GM12878 (cell line): ENCODE results near the gene FTO. TPM values are rescaled to one million over a fixed set of nuclear protein-coding genes. Genes with fewer than 3 reads are reported as not detected.

Experiments
- ATAC-seq: fragments of 200-7000 bp; cut with Tn5 transposase; 3 replicates; pipeline ENCODE4 v1.9.1; 2020; ENCODE audit warnings: mild to moderate bottlenecking, moderate library complexity
- BruUV-seq: library from RNA; stranded (reverse); fragments of 400-500 nt; replicated peaks from 2 replicates; lab custom pipeline; 2021; lab: Mats Ljungman, UMichigan
- CTCF ChIA-PET: fragments of 300-600 bp; sonication (Branson Sonifier 250); formaldehyde crosslinking; extraction: SDS; loops from one replicate; lab custom pipeline; 2021; ENCODE audit warnings: inconsistent platforms; lab: Yijun Ruan, JAX
- POLR2A ChIA-PET: fragments of 350-600 bp; formaldehyde crosslinking; extraction: SDS; loops from one replicate; lab custom pipeline; 2021; ENCODE audit warnings: inconsistent platforms; lab: Charles Lee
- RAD21 ChIA-PET: fragments of 300-600 bp; sonication (Branson Sonifier 250); formaldehyde crosslinking; loops from one replicate; lab custom pipeline; 2023; ENCODE audit warnings: antibody characterized with exemption; ENCODE audit not compliant: unreplicated experiment; lab: Charles Lee
- SMC1A ChIA-PET: fragments of 300-600 bp; sonication (Branson Sonifier 250); formaldehyde crosslinking; loops from one replicate; lab custom pipeline; 2023; ENCODE audit not compliant: unreplicated experiment, uncharacterized antibody; lab: Charles Lee
- DNase-seq: peaks from one replicate; pipeline ENCODE4 v3.0.0-alpha.2; 2011; ENCODE audit warnings: low read depth, low spot score
- FAIRE-seq: peaks from 3 replicates; lab custom pipeline; 2011; peaks lifted over from hg19 to GRCh38; lab: Jason Lieb, UNC
- H2AFZ ChIP-seq: 2 replicates; pipeline ENCODE4 v1.6.0; 2011; ENCODE audit warnings: low read depth, low read length, control low read depth; ENCODE audit not compliant: control insufficient read depth
- H3K27ac ChIP-seq: 2 replicates; pipeline ENCODE4 v1.5.1; 2011; ENCODE audit warnings: control low read depth; ENCODE audit not compliant: control insufficient read depth, insufficient read depth
- H3K27me3 ChIP-seq, 2 experiments: replicated peaks in 1 of 2; 2 replicates each; pipeline versions ENCODE4 v1.6.0 to v1.6.1; 2011; ENCODE audit warnings: low read length in 1 of 2; ENCODE audit not compliant: control insufficient read depth in 2 of 2, insufficient read depth in 2 of 2
- H3K36me3 ChIP-seq, 2 experiments: 2 replicates each; pipeline ENCODE4 v1.5.1; 2011; ENCODE audit warnings: low read length in 1 of 2; ENCODE audit not compliant: control insufficient read depth in 2 of 2, insufficient read depth in 2 of 2
- H3K4me1 ChIP-seq: 2 replicates; pipeline ENCODE4 v1.6.1; 2011; ENCODE audit warnings: mild to moderate bottlenecking, low read length, moderate library complexity, mixed read lengths; ENCODE audit not compliant: control insufficient read depth, insufficient read depth
- H3K4me2 ChIP-seq: 2 replicates; pipeline ENCODE4 v1.6.0; 2011; ENCODE audit warnings: control low read depth; ENCODE audit not compliant: control insufficient read depth, insufficient read depth
- H3K4me3 ChIP-seq: fragments of 200-600 bp; sonication (generic); 2 replicates; pipeline ENCODE4 v1.5.1; 2016
- H3K79me2 ChIP-seq: 2 replicates; pipeline ENCODE4 v1.6.0; 2011; ENCODE audit warnings: low read length; ENCODE audit not compliant: control insufficient read depth, insufficient read depth
- H3K9ac ChIP-seq: 2 replicates; pipeline ENCODE4 v1.8.0; 2011; ENCODE audit warnings: low read length, control low read depth, mixed read lengths; ENCODE audit not compliant: control insufficient read depth, insufficient read depth
- H3K9me3 ChIP-seq: replicated peaks from 3 replicates; pipeline ENCODE4 v1.5.1; 2011; ENCODE audit warnings: mild to moderate bottlenecking, low read length; ENCODE audit not compliant: control insufficient read depth, insufficient read depth
- H4K20me1 ChIP-seq: 2 replicates; pipeline ENCODE4 v1.6.0; 2011; ENCODE audit not compliant: control insufficient read depth, insufficient read depth
- ATF7 ChIP-seq: fragments of 450-650 bp; IDR thresholded peaks from 2 replicates; pipeline ENCODE4 v1.6.1; 2016; ENCODE audit warnings: low read depth, mild to moderate bottlenecking
- CBX5 ChIP-seq: sonication (generic); IDR thresholded peaks from 2 replicates; pipeline ENCODE4 v1.6.1; 2016; ENCODE audit warnings: low read depth, moderate library complexity, mild to moderate bottlenecking, inconsistent platforms
- CEBPB ChIP-seq, 2 experiments: fragments of 150-350 bp in 1 of 2; IDR thresholded peaks; 2 replicates each; pipeline ENCODE4 v1.6.1; 2012 to 2014; ENCODE audit warnings: low read depth in 2 of 2, low read length in 2 of 2, borderline replicate concordance in 1 of 2, inconsistent platforms in 1 of 2
- IKZF2 ChIP-seq, 2 experiments: fragments of 450-650 bp; IDR thresholded peaks; 2 replicates each; pipeline ENCODE4 v1.6.1; 2017; ENCODE audit warnings: mild to moderate bottlenecking in 2 of 2, moderate library complexity in 2 of 2
- IRF3 ChIP-seq: fragments of 450-650 bp; IDR thresholded peaks from 2 replicates; pipeline ENCODE4 v1.6.1; 2014; ENCODE audit warnings: mild to moderate bottlenecking
- NFIC ChIP-seq: IDR thresholded peaks from 2 replicates; pipeline ENCODE4 v1.6.1; 2012; ENCODE audit warnings: low read depth, mild to moderate bottlenecking, inconsistent platforms, low read length, moderate library complexity
- SREBF1 ChIP-seq: IDR thresholded peaks from 2 replicates; pipeline ENCODE4 v1.6.1; 2012; ENCODE audit warnings: mild to moderate bottlenecking, low read length
- SUPT20H ChIP-seq: IDR thresholded peaks from 2 replicates; pipeline ENCODE4 v1.6.1; 2011; ENCODE audit warnings: low read depth, mild to moderate bottlenecking, low read length, moderate library complexity, borderline replicate concordance; ENCODE audit not compliant: control insufficient read depth
- ZBTB11 ChIP-seq: fragments of 450-650 bp; formaldehyde crosslinking; IDR thresholded peaks from 2 replicates; pipeline ENCODE4 v1.5.0; 2022; ENCODE audit warnings: mild to moderate bottlenecking, missing genetic modification characterization
- WGBS: methylation state at CpG from one replicate; pipeline ENCODE4 v1.1.6; 2016; ENCODE audit warnings: low lambda C conversion rate; ENCODE audit not compliant: insufficient replicate concordance, insufficient coverage; ENCODE audit errors: missing lambda C conversion rate; 5-methylcytosine and 5-hydroxymethylcytosine counted together
- in situ Hi-C: fragments of 300-500 bp; cut with MboI; formaldehyde crosslinking; loops from 9 replicates; pipeline ENCODE4 v1.14.3; 2018; ENCODE audit warnings: mixed read lengths
- intact Hi-C: fragments of 100-400 bp; cut with micrococcal nuclease; formaldehyde crosslinking; loops from one replicate; pipeline ENCODE4 v1.14.2; 2022; ENCODE audit not compliant: unreplicated experiment
- polyA plus RNA-seq, 11 experiments: library from polyadenylated mRNA; depleted of rRNA in 4 of 11; unstranded in 6 of 11; stranded (reverse) in 5 of 11; fragments of >200 nt; fragmentation: Nextera tagmentation in 4 of 11; fragmentation: Illumina TruSeq in 1 of 11; extraction: Ambion mirVana in 4 of 11; extraction: Trizol in 1 of 11; gene quantifications; 1 replicate in 1 of 11; 2 replicates in 10 of 11; pipeline versions ENCODE4 v1.2.1 to v1.2.3, GENCODE V29; 2011 to 2016; ENCODE audit warnings: inconsistent platforms in 2 of 11, missing spikeins in 2 of 11, low read depth in 1 of 11
- total RNA-seq, 4 experiments: library from RNA; depleted of rRNA in 3 of 4; stranded (reverse); fragments of >200 nt in 3 of 4; fragmentation: Illumina TruSeq in 1 of 4; extraction: Trizol in 1 of 4; gene quantifications; 2 replicates each; pipeline versions ENCODE4 v1.2.1 to v1.2.3, GENCODE V29; 2013 to 2021
- TF ChIP-seq, protein P1 (sequence below), 3 experiments: IDR thresholded peaks in 2 of 3; conservative IDR thresholded peaks in 1 of 3; 2 replicates each; pipeline ENCODE4 v1.5.1; 2011; ENCODE audit warnings: low read depth in 3 of 3, low read length in 3 of 3, mild to moderate bottlenecking in 3 of 3, control low read depth in 2 of 3, moderate library complexity in 2 of 3, inconsistent platforms in 1 of 3, mixed read lengths in 1 of 3; ENCODE audit not compliant: control insufficient read depth in 2 of 3, insufficient read depth in 1 of 3; ENCODE audit errors: extremely low read depth in 1 of 3

The FTO gene
- total and polyA plus RNA-seq, 10 of the 15 experiments (the other 5 are each of a cell fraction or from before 2014, with no cell fraction given), result 20.1 to 55.0 (median 47.0) TPM

GRCh38 chr16:53866520-53866919, 162.6 kb downstream of the FTO start:
- H3K9ac ChIP-seq, result no peak overlapping the region
- no peak overlapping the region for H2AFZ ChIP-seq
- FAIRE-seq (no peak), DNase-seq (no peak), ATAC-seq (no peak)
- CTCF ChIA-PET, result no interaction called here
- RAD21 ChIA-PET, result no interaction called here
- H3K79me2 ChIP-seq, result no peaks in the 10 kb centered on the region
- POLR2A ChIA-PET, result no interaction called here
- BruUV-seq, result no TSS peak
- no peak overlapping the region for H3K4me2 ChIP-seq
- H3K4me1 ChIP-seq, result peaks cover 4% of the 10 kb centered on the region; the same call in 1 of the 2 replicates
- intact Hi-C loops, result no loop called here
- H3K9me3 ChIP-seq, result peaks cover 2% of the 10 kb centered on the region; the same call in 2 of the 3 replicates
- no peaks in the 10 kb centered on the region for H4K20me1 ChIP-seq
- in situ Hi-C loops, result no loop called here
- H3K27me3 ChIP-seq, result no peaks in the 10 kb centered on the region
- WGBS, result 91% methylated on average over 1 of the region's 1 CpG
- H3K4me3 ChIP-seq, result no peak overlapping the region
- TF ChIP-seq NFIC, result no peak
- TF ChIP-seq CEBPB (IDR thresholded peaks at IDR 0.05; ENCODE audit: borderline replicate concordance in 1 of 2, low read depth in 2 of 2, low read length in 2 of 2), result no peak
- TF ChIP-seq SUPT20H, result no peak
- TF ChIP-seq ATF7, result 0 out of 2 replicates have a peak, but pooled peaks have one; percentile 12
- TF ChIP-seq SREBF1, result no peak
- no peak for TF ChIP-seq IKZF2 (IDR thresholded peaks at IDR 0.05)
- no peak overlapping the region for H3K27ac ChIP-seq
- H3K36me3 ChIP-seq, result no peaks in the 10 kb centered on the region
- SMC1A ChIA-PET, result no interaction called here

- Histone ChIP-seq H3K9me3 (peaks cover 2% of the 10 kb centered on the region; the same call in 2 of the 3 replicates), H2AFZ (no peak overlapping the region), H3K79me2 (no peaks in the 10 kb centered on the region), H3K27me3 (no peaks in the 10 kb centered on the region), H3K36me3 (no peaks in the 10 kb centered on the region; a peak in 1 of 4 replicates), H3K9ac (no peak overlapping the region), H3K4me3 (no peak overlapping the region), H4K20me1 (no peaks in the 10 kb centered on the region), H3K4me1 (no peaks in the 10 kb centered on the region), H3K27ac (no peak overlapping the region), H3K4me2 (no peak overlapping the region)
- RAD21 ChIA-PET, result no interaction called here
- WGBS, result 100% methylated on average over 1 of the region's 1 CpG
- DNase-seq (no peak), FAIRE-seq (no peak), ATAC-seq (no peak)
- no peak for TF ChIP-seq IRF3
- TF ChIP-seq, protein P1, sequence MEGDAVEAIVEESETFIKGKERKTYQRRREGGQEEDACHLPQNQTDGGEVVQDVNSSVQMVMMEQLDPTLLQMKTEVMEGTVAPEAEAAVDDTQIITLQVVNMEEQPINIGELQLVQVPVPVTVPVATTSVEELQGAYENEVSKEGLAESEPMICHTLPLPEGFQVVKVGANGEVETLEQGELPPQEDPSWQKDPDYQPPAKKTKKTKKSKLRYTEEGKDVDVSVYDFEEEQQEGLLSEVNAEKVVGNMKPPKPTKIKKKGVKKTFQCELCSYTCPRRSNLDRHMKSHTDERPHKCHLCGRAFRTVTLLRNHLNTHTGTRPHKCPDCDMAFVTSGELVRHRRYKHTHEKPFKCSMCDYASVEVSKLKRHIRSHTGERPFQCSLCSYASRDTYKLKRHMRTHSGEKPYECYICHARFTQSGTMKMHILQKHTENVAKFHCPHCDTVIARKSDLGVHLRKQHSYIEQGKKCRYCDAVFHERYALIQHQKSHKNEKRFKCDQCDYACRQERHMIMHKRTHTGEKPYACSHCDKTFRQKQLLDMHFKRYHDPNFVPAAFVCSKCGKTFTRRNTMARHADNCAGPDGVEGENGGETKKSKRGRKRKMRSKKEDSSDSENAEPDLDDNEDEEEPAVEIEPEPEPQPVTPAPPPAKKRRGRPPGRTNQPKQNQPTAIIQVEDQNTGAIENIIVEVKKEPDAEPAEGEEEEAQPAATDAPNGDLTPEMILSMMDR (IDR thresholded peaks at IDR 0.05 in 2 of 3, conservative IDR thresholded peaks at IDR 0.05 in 1 of 3; ENCODE audit: control insufficient read depth in 2 of 3, extremely low read depth in 1 of 3, insufficient read depth in 1 of 3, low read depth in 3 of 3, low read length in 3 of 3), result no peak
- 0 out of 2 replicates have a peak, but pooled peaks have one; percentile 35 for TF ChIP-seq CBX5
- TF ChIP-seq ZBTB11 (CRISPR knock-in tag), result no peak
- in situ Hi-C loops (no loop called here), intact Hi-C loops (no loop called here)
- SMC1A ChIA-PET, result no interaction called here
- CTCF ChIA-PET, result no interaction called here
- BruUV-seq, result no TSS peak
- POLR2A ChIA-PET, result no interaction called here
Observed at GRCh38 chr16:53870831-53871230, 166.9 kb downstream of the FTO start.
